ENCODE data around the gene METTL8. TPM values are rescaled to one million over a fixed set of nuclear protein-coding genes. Genes with fewer than 3 reads are reported as not detected.

METTL8 gene
- total and polyA plus RNA-seq, 2 of the 13 experiments (the other 11 are each of a cell fraction or from before 2014, with no cell fraction given), result 18.6 to 68.2 TPM

- peak; percentile 77 for TF ChIP-seq PRDM15 (CRISPR knock-in tag; IDR thresholded peaks at IDR 0.05)
- no peak; the same call in 1 of the 2 replicates for TF ChIP-seq AKAP8 (CRISPR knock-in tag; IDR thresholded peaks at IDR 0.05)
- no peak; the same call in 1 of the 2 replicates for TF ChIP-seq ZFP36L2 (CRISPR knock-in tag; IDR thresholded peaks at IDR 0.05)
- peak; percentile 62 for TF ChIP-seq RAD21 (CRISPR knock-in tag; IDR thresholded peaks at IDR 0.05)
- TF ChIP-seq ETV6 (CRISPR knock-in tag; conservative IDR thresholded peaks at IDR 0.05), result peak; percentile 53; the same call in 1 of the 2 replicates
- peak; percentile 86 for TF ChIP-seq CBFB (CRISPR knock-in tag; IDR thresholded peaks at IDR 0.05)
- no peak for TF ChIP-seq ZNF562 (CRISPR knock-in tag; IDR thresholded peaks at IDR 0.05; ENCODE audit: borderline replicate concordance)
- no peak for TF ChIP-seq RFX5 (IDR thresholded peaks at IDR 0.05; ENCODE audit: low read depth, low read length)
- peak; percentile 64; the same call in 1 of the 2 replicates for TF ChIP-seq KMT2A (CRISPR knock-in tag; IDR thresholded peaks at IDR 0.05)
- TF ChIP-seq IKZF5 (CRISPR knock-in tag; IDR thresholded peaks at IDR 0.05), result peak; percentile 78; the same call in 1 of the 2 replicates
- TF ChIP-seq SMYD3 (CRISPR knock-in tag; IDR thresholded peaks at IDR 0.05), result peak; percentile 67
- TF ChIP-seq ZNF281 (CRISPR knock-in tag; IDR thresholded peaks at IDR 0.05; ENCODE audit: borderline replicate concordance), result no peak; the same call in 1 of the 2 replicates
- peak; percentile 75; the same call in 1 of the 2 replicates for TF ChIP-seq ELK4 (CRISPR knock-in tag; IDR thresholded peaks at IDR 0.05; ENCODE audit: borderline replicate concordance)
- 0 out of 2 replicates have a peak, but pooled peaks have one; percentile 81 for TF ChIP-seq ZNF468 (CRISPR knock-in tag; IDR thresholded peaks at IDR 0.05)
- peak; percentile 11; the same call in 1 of the 2 replicates for TF ChIP-seq NR1H2 (CRISPR knock-in tag; IDR thresholded peaks at IDR 0.05; ENCODE audit: borderline replicate concordance, low read depth)
- no peak for TF ChIP-seq ZNF136 (CRISPR knock-in tag; IDR thresholded peaks at IDR 0.05; ENCODE audit: low read depth)
These were observed 511 bp upstream of the METTL8 start, which contains the start of gene DCAF17 (continued) for GRCh38 chr2:171434013-171434989.

Data from HepG2 (cell line).